ENCODE measurements around the gene TENM4. TPM values are rescaled to one million over a fixed set of nuclear protein-coding genes. Genes with fewer than 3 reads are reported as not detected.

TENM4 gene
- total RNA-seq, 1 donor from 2014 or later: 5.1 TPM

GRCh38 chr11:79220171-79220570 is 220.7 kb downstream of the TENM4 start:
- Histone ChIP-seq H3K9ac (no peak overlapping the region), H3K4me1 (peaks cover 6% of the 10 kb centered on the region), H3K27me3 (no peaks in the 10 kb centered on the region), H3K36me3 (no peaks in the 10 kb centered on the region), H3K9me3 (ENCODE audit: low read depth) (no peaks in the 10 kb centered on the region), H2AFZ (replicated peaks) (no peak overlapping the region), H3K4me2 (no peak overlapping the region), H3K27ac (no peak overlapping the region), H3F3A (ENCODE audit: low read depth) (peaks cover 5% of the 10 kb centered on the region), H3K79me2 (ENCODE audit: low read depth) (no peaks in the 10 kb centered on the region), H3K4me3 (no peak overlapping the region), H4K20me1 (ENCODE audit: low read depth) (no peaks in the 10 kb centered on the region)
- no peak for DNase-seq (ENCODE audit: low spot score)
- H3K27ac Mint-ChIP-seq: no peak overlapping the region
- H3K4me3 Mint-ChIP-seq: no peak overlapping the region
- TF ChIP-seq EZH2 (IDR thresholded peaks at IDR 0.05): no peak
- no peak for TF ChIP-seq CTCF (IDR thresholded peaks at IDR 0.05)
- TF ChIP-seq EZH2phosphoT487 (IDR thresholded peaks at IDR 0.05): no peak
- peaks cover 13% of the 10 kb centered on the region for H3K4me1 Mint-ChIP-seq
- peaks cover 6% of the 10 kb centered on the region for H3K27me3 Mint-ChIP-seq (ENCODE audit: insufficient read depth, low read depth)
- H3K9me3 Mint-ChIP-seq: peaks cover 9% of the 10 kb centered on the region
- H3K36me3 Mint-ChIP-seq: peaks cover 19% of the 10 kb centered on the region

GRCh38 chr11:79219186-79220045 is 221.4 kb downstream of the TENM4 start:
- no peak overlapping the region for H2AFZ ChIP-seq (replicated peaks)
- Mint-ChIP-seq H3K4me3 (no peak overlapping the region), H3K9me3 (peaks cover 9% of the 10 kb centered on the region), H3K27me3 (ENCODE audit: insufficient read depth, low read depth) (peaks cover 5% of the 10 kb centered on the region), H3K4me1 (peaks cover 13% of the 10 kb centered on the region), H3K27ac (no peak overlapping the region), H3K36me3 (peaks cover 23% of the 10 kb centered on the region)
- H3K4me3 ChIP-seq: no peak overlapping the region
- H3K27ac ChIP-seq: no peak overlapping the region
- peaks cover 5% of the 10 kb centered on the region for H3F3A ChIP-seq (ENCODE audit: low read depth)
- TF ChIP-seq CTCF (IDR thresholded peaks at IDR 0.05) (no peak), EZH2 (IDR thresholded peaks at IDR 0.05) (no peak), EZH2phosphoT487 (IDR thresholded peaks at IDR 0.05) (no peak)
- DNase-seq (ENCODE audit: low spot score): no peak
- H3K9me3 ChIP-seq (ENCODE audit: low read depth): no peaks in the 10 kb centered on the region
- no peaks in the 10 kb centered on the region for H3K36me3 ChIP-seq
- H4K20me1 ChIP-seq (ENCODE audit: low read depth): no peaks in the 10 kb centered on the region
- H3K79me2 ChIP-seq (ENCODE audit: low read depth): no peaks in the 10 kb centered on the region
- H3K9ac ChIP-seq: no peak overlapping the region
- no peaks in the 10 kb centered on the region for H3K27me3 ChIP-seq
- no peak overlapping the region for H3K4me2 ChIP-seq
- H3K4me1 ChIP-seq: peaks cover 6% of the 10 kb centered on the region

- peak overlapping the region; percentile 35 for H3K27ac Mint-ChIP-seq
Observed at GRCh38 chr11:79212741-79213190, 228.1 kb downstream of the TENM4 start.

More at GRCh38 chr11:79212741-79213190, 228.1 kb downstream of the TENM4 start:
- H4K20me1 ChIP-seq (ENCODE audit: low read depth): no peaks in the 10 kb centered on the region
- peaks cover 11% of the 10 kb centered on the region for H3K4me1 Mint-ChIP-seq
- H3K36me3 ChIP-seq: no peaks in the 10 kb centered on the region
- no peak overlapping the region for H3K4me3 ChIP-seq
- no peak overlapping the region for H3K4me3 Mint-ChIP-seq
- peaks cover 22% of the 10 kb centered on the region for H3K36me3 Mint-ChIP-seq
- H3K9me3 Mint-ChIP-seq: no peaks in the 10 kb centered on the region
- H2AFZ ChIP-seq (replicated peaks): peak overlapping the region; percentile 10
- no peaks in the 10 kb centered on the region for H3F3A ChIP-seq (ENCODE audit: low read depth)
- no peak overlapping the region for H3K27ac ChIP-seq
- H3K27me3 Mint-ChIP-seq (ENCODE audit: insufficient read depth, low read depth): peaks cover 2% of the 10 kb centered on the region
- H3K27me3 ChIP-seq: no peaks in the 10 kb centered on the region
- no peak overlapping the region for H3K4me2 ChIP-seq
- no peak overlapping the region for H3K9ac ChIP-seq
- peaks cover 8% of the 10 kb centered on the region for H3K4me1 ChIP-seq
- DNase-seq (ENCODE audit: low spot score): peak; percentile 15
- TF ChIP-seq EZH2phosphoT487 (IDR thresholded peaks at IDR 0.05): no peak
- no peak for TF ChIP-seq CTCF (IDR thresholded peaks at IDR 0.05)
- H3K79me2 ChIP-seq (ENCODE audit: low read depth): no peaks in the 10 kb centered on the region
- H3K9me3 ChIP-seq (ENCODE audit: low read depth): no peaks in the 10 kb centered on the region

Data from neural progenitor cell (in vitro differentiated cells).